ENCODE data around the gene AGAP1.

The AGAP1 gene

GRCh38 chr2:235614176-235614860, 120.5 kb downstream of the AGAP1 start:
- no peaks in the 10 kb centered on the region for H3K9me3 ChIP-seq (ENCODE audit: control insufficient read depth, insufficient read depth, low read length)
- no peak overlapping the region for H3K4me3 ChIP-seq (ENCODE audit: low read length)
- no peak overlapping the region for H3K4me2 ChIP-seq (ENCODE audit: low read length)
- H3F3A ChIP-seq (ENCODE audit: control insufficient read depth, insufficient read depth): no peaks in the 10 kb centered on the region
- H4K20me1 ChIP-seq (ENCODE audit: control insufficient read depth, insufficient read depth, low read depth, low read length): no peaks in the 10 kb centered on the region
- H3K4me1 ChIP-seq (ENCODE audit: control insufficient read depth, low read length): no peaks in the 10 kb centered on the region
- H3K36me3 ChIP-seq (ENCODE audit: control insufficient read depth, low read length): no peaks in the 10 kb centered on the region
- no peaks in the 10 kb centered on the region for H3K9me2 ChIP-seq (replicated peaks; ENCODE audit: control insufficient read depth, low read length)
- no peak overlapping the region for H3K27ac ChIP-seq (ENCODE audit: low read depth, low read length)
- no peaks in the 10 kb centered on the region for H3K27me3 ChIP-seq (ENCODE audit: control insufficient read depth, low read length)
- TF ChIP-seq EZH2phosphoT487 (IDR thresholded peaks at IDR 0.05; ENCODE audit: borderline replicate concordance, low read length) (no peak), CTCF (IDR thresholded peaks at IDR 0.05; ENCODE audit: low read depth, low read length, poor library complexity, severe bottlenecking) (no peak)
- H3K79me2 ChIP-seq (ENCODE audit: control insufficient read depth, low read length): no peaks in the 10 kb centered on the region

- H3K9me3 ChIP-seq (ENCODE audit: control insufficient read depth, insufficient read depth, low read length): no peaks in the 10 kb centered on the region
- no peaks in the 10 kb centered on the region for H3K79me2 ChIP-seq (ENCODE audit: control insufficient read depth, low read length)
- no peaks in the 10 kb centered on the region for H3F3A ChIP-seq (ENCODE audit: control insufficient read depth, insufficient read depth)
- TF ChIP-seq CTCF (IDR thresholded peaks at IDR 0.05; ENCODE audit: low read depth, low read length, poor library complexity, severe bottlenecking) (no peak), EZH2phosphoT487 (IDR thresholded peaks at IDR 0.05; ENCODE audit: borderline replicate concordance, low read length) (no peak)
- H3K9me2 ChIP-seq (replicated peaks; ENCODE audit: control insufficient read depth, low read length): no peaks in the 10 kb centered on the region
- H3K36me3 ChIP-seq (ENCODE audit: control insufficient read depth, low read length): no peaks in the 10 kb centered on the region
- no peak overlapping the region for H3K4me2 ChIP-seq (ENCODE audit: low read length)
- H3K27ac ChIP-seq (ENCODE audit: low read depth, low read length): no peak overlapping the region
- H4K20me1 ChIP-seq (ENCODE audit: control insufficient read depth, insufficient read depth, low read depth, low read length): no peaks in the 10 kb centered on the region
- H3K4me1 ChIP-seq (ENCODE audit: control insufficient read depth, low read length): no peaks in the 10 kb centered on the region
- no peaks in the 10 kb centered on the region for H3K27me3 ChIP-seq (ENCODE audit: control insufficient read depth, low read length)
- no peak overlapping the region for H3K4me3 ChIP-seq (ENCODE audit: low read length)
Measured at GRCh38 chr2:235614900-235615712, 121.3 kb downstream of the AGAP1 start.

GRCh38 chr2:235616885-235617284, 123.0 kb downstream of the AGAP1 start:
- TF ChIP-seq EZH2phosphoT487 (IDR thresholded peaks at IDR 0.05; ENCODE audit: borderline replicate concordance, low read length): no peak
- TF ChIP-seq CTCF (IDR thresholded peaks at IDR 0.05; ENCODE audit: low read depth, low read length, poor library complexity, severe bottlenecking): no peak
- Histone ChIP-seq H3K4me1 (ENCODE audit: control insufficient read depth, low read length) (no peaks in the 10 kb centered on the region), H4K20me1 (ENCODE audit: control insufficient read depth, insufficient read depth, low read depth, low read length) (no peaks in the 10 kb centered on the region), H3K79me2 (ENCODE audit: control insufficient read depth, low read length) (no peaks in the 10 kb centered on the region), H3F3A (ENCODE audit: control insufficient read depth, insufficient read depth) (no peaks in the 10 kb centered on the region), H3K9me3 (ENCODE audit: control insufficient read depth, insufficient read depth, low read length) (no peaks in the 10 kb centered on the region), H3K27me3 (ENCODE audit: control insufficient read depth, low read length) (no peaks in the 10 kb centered on the region), H3K36me3 (ENCODE audit: control insufficient read depth, low read length) (no peaks in the 10 kb centered on the region), H3K27ac (ENCODE audit: low read depth, low read length) (no peak overlapping the region), H3K9me2 (replicated peaks; ENCODE audit: control insufficient read depth, low read length) (no peaks in the 10 kb centered on the region), H3K4me3 (ENCODE audit: low read length) (no peak overlapping the region), H3K4me2 (ENCODE audit: low read length) (no peak overlapping the region)

All from DOHH2 (cell line).